ENCODE data around the gene DDB1. TPM values are rescaled to one million over a fixed set of nuclear protein-coding genes. Genes with fewer than 3 reads are reported as not detected.

Gene DDB1
- total and polyA plus RNA-seq, 9 of the 15 experiments (the other 6 are each of a cell fraction or from before 2014, with no cell fraction given) = 172 to 361 (median 266) TPM

DNA sequence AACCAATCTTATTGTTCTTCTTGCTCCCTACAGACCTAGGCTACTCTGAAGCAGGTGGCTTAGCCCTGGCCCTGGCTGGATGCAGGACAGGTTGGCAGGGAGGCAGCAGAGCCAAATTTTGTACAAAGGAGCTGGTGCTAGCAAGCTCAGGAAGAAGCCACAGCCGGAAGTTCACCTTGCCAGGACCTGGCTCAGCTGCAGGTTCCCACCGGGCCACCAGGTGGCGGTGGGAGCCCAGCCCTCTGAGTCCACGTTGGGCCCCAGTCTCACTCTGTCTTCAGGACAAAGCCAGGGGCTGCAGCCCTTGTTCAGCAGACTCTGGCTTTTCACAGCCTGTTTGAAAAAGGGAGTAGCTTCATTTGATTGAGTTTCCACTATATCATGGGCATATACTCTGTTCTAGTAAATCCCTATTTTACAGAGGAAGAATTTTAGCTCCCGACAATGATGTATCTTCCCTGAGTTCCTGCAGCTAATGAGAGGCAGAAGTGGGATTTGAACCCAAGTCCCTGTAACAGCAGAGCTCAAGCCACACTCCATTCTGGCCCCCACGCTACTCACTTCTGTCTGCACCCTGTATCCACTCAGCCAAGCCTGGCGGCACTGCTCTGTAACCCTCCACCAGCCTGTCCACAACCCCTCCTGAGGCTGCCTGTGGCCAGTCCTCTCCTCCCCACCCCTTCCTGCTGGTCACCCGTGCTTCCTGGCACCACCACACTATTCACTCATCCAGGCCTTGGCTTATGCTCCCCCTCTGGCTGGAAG is 3.4 kb upstream of the DDB1 start (continued):
- TF ChIP-seq TBP (optimal IDR thresholded peaks at IDR 0.05; ENCODE audit: low read depth, low read length) (peak; percentile 28), HDGF (IDR thresholded peaks at IDR 0.05) (no peak), KHSRP (IDR thresholded peaks at IDR 0.05) (no peak), SMAD3 (CRISPR knock-in tag; conservative IDR thresholded peaks at IDR 0.05) (no peak), TCF3 (CRISPR knock-in tag; IDR thresholded peaks at IDR 0.05) (peak; percentile 32; the same call in 1 of the 2 replicates), HES1 (IDR thresholded peaks at IDR 0.05; ENCODE audit: low read depth) (no peak), CC2D1A (IDR thresholded peaks at IDR 0.05) (peak; percentile 77), PHF21A (IDR thresholded peaks at IDR 0.05; ENCODE audit: borderline replicate concordance, low read depth) (no peak), RB1 (IDR thresholded peaks at IDR 0.05; ENCODE audit: low read depth) (peak; percentile 77; the same call in 1 of the 2 replicates), TRIM24 (IDR thresholded peaks at IDR 0.05) (no peak), CREB3L1 (IDR thresholded peaks at IDR 0.05; ENCODE audit: borderline replicate concordance, low read depth) (no peak), SMC3 (conservative IDR thresholded peaks at IDR 0.05; ENCODE audit: insufficient read depth, low read depth, low read length) (peak; percentile 98), NFIX (CRISPR knock-in tag; IDR thresholded peaks at IDR 0.05; ENCODE audit: low read depth) (no peak), CEBPG (CRISPR knock-in tag; IDR thresholded peaks at IDR 0.05) (no peak), CEBPG (tag; conservative IDR thresholded peaks at IDR 0.05 in 1 of 2, IDR thresholded peaks at IDR 0.05 in 1 of 2) (no peak), GABPB1 (CRISPR knock-in tag; IDR thresholded peaks at IDR 0.05) (peak; percentile 79), CREBBP (IDR thresholded peaks at IDR 0.05; ENCODE audit: low read depth, low read length) (no peak), KAT8 (IDR thresholded peaks at IDR 0.05; ENCODE audit: low read depth) (no peak), SMAD4 (CRISPR knock-in tag; conservative IDR thresholded peaks at IDR 0.05) (no peak), ZNF436 (CRISPR knock-in tag; IDR thresholded peaks at IDR 0.05) (no peak)
- TF ChIP-seq, protein P1, sequence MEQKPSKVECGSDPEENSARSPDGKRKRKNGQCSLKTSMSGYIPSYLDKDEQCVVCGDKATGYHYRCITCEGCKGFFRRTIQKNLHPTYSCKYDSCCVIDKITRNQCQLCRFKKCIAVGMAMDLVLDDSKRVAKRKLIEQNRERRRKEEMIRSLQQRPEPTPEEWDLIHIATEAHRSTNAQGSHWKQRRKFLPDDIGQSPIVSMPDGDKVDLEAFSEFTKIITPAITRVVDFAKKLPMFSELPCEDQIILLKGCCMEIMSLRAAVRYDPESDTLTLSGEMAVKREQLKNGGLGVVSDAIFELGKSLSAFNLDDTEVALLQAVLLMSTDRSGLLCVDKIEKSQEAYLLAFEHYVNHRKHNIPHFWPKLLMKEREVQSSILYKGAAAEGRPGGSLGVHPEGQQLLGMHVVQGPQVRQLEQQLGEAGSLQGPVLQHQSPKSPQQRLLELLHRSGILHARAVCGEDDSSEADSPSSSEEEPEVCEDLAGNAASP (IDR thresholded peaks at IDR 0.05) = no peak
- TF ChIP-seq, protein P2, sequence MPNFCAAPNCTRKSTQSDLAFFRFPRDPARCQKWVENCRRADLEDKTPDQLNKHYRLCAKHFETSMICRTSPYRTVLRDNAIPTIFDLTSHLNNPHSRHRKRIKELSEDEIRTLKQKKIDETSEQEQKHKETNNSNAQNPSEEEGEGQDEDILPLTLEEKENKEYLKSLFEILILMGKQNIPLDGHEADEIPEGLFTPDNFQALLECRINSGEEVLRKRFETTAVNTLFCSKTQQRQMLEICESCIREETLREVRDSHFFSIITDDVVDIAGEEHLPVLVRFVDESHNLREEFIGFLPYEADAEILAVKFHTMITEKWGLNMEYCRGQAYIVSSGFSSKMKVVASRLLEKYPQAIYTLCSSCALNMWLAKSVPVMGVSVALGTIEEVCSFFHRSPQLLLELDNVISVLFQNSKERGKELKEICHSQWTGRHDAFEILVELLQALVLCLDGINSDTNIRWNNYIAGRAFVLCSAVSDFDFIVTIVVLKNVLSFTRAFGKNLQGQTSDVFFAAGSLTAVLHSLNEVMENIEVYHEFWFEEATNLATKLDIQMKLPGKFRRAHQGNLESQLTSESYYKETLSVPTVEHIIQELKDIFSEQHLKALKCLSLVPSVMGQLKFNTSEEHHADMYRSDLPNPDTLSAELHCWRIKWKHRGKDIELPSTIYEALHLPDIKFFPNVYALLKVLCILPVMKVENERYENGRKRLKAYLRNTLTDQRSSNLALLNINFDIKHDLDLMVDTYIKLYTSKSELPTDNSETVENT (CRISPR knock-in tag; IDR thresholded peaks at IDR 0.05) = no peak
- TF ChIP-seq, protein P3, sequence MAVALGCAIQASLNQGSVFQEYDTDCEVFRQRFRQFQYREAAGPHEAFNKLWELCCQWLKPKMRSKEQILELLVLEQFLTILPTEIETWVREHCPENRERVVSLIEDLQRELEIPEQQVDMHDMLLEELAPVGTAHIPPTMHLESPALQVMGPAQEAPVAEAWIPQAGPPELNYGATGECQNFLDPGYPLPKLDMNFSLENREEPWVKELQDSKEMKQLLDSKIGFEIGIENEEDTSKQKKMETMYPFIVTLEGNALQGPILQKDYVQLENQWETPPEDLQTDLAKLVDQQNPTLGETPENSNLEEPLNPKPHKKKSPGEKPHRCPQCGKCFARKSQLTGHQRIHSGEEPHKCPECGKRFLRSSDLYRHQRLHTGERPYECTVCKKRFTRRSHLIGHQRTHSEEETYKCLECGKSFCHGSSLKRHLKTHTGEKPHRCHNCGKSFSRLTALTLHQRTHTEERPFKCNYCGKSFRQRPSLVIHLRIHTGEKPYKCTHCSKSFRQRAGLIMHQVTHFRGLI (CRISPR knock-in tag; IDR thresholded peaks at IDR 0.05) = no peak
